Ascending aorta (tissue), 2 donors: Measurements from ENCODE around the gene EGFL8. TPM values are rescaled to one million over a fixed set of nuclear protein-coding genes. Genes with fewer than 3 reads are reported as not detected.
A peak's percentile ranks its signal among the peaks of the same experiment; 100 is the strongest.

Experiments
- DNase-seq, 2 donors: peaks; one replicate each; pipeline ENCODE4 v3.0.0-alpha.2; 2019; ENCODE audit warnings: low spot score in 2 of 2
- H3K27ac ChIP-seq, 2 donors: fragments of 200-600 bp; sonication (generic); one replicate each; pipeline ENCODE4 v1.5.1; 2016 to 2017; ENCODE audit warnings: mild to moderate bottlenecking in 1 of 2
- H3K27me3 ChIP-seq: fragments of 200-600 bp; sonication (generic); one replicate; pipeline ENCODE4 v1.5.1; 2017
- H3K36me3 ChIP-seq, 2 donors: fragments of 200-600 bp; sonication (generic); one replicate each; pipeline ENCODE4 v1.5.1; 2016
- H3K4me1 ChIP-seq, 2 donors: fragments of 200-600 bp; sonication (generic); one replicate each; pipeline ENCODE4 v1.5.1; 2016 to 2017; ENCODE audit warnings: mild to moderate bottlenecking in 1 of 2
- H3K4me3 ChIP-seq, 2 donors: fragments of 200-600 bp; sonication (generic); one replicate each; pipeline ENCODE4 v1.5.1; 2016 to 2017; ENCODE audit warnings: mild to moderate bottlenecking in 1 of 2
- H3K9me3 ChIP-seq, 2 donors: fragments of 200-600 bp; sonication (generic); one replicate each; pipeline ENCODE4 v1.5.1; 2016
- CTCF ChIP-seq, 3 experiments: fragments of 200-600 bp in 2 of 3; fragments of 450-650 bp in 1 of 3; sonication (generic) in 2 of 3; IDR thresholded peaks; one replicate each; pipeline ENCODE4 v1.5.1; 2016 to 2019; ENCODE audit warnings: antibody characterized with exemption in 3 of 3, mild to moderate bottlenecking in 1 of 3, moderate library complexity in 1 of 3
- intact Hi-C: fragments of 100-400 bp; cut with DNase I; formaldehyde crosslinking; loops from one replicate; pipeline ENCODE4 v1.15.1; 2023
- total RNA-seq: library from RNA; depleted of rRNA; stranded (reverse); fragments of >200 nt; gene quantifications from one replicate; pipeline ENCODE4 v1.1.0, GENCODE V29; 2016

The EGFL8 gene
- total RNA-seq, 1 donor from 2014 or later = 9.4 TPM

GRCh38 chr6:32175711-32176475, 11.5 kb downstream of the EGFL8 start, which contains the start of gene AGPAT1:
Gene AGPAT1 (minus strand): TSS chr6:32176084. CDS start chr6:32171496, 4,588 bp downstream.
- H3K4me1 ChIP-seq = peaks cover 9 to 27% of the 10 kb centered on the region in 2 donors

GRCh38 chr6:32176476-32177182, 12.2 kb downstream of the EGFL8 start:
- H3K27ac ChIP-seq = peak overlapping the region; percentile 87 to 92
- no peak for TF ChIP-seq CTCF (IDR thresholded peaks at IDR 0.05)
- H3K4me3 ChIP-seq = peak overlapping the region; percentile 73 to 99
- no peaks in the 10 kb centered on the region for H3K9me3 ChIP-seq
- intact Hi-C loops = loop anchor here (1.0 to 10.0 kb wide), 7 partner anchors 19 to 1241 kb away; partner anchors contain the start of genes BRD2, C6orf47, CSNK2B and CUTA
- H3K4me1 ChIP-seq = peaks cover 9 to 27% of the 10 kb centered on the region in 2 donors
- H3K27me3 ChIP-seq = no peaks in the 10 kb centered on the region
- DNase-seq = no peak
- H3K36me3 ChIP-seq = peaks cover 14 to 16% of the 10 kb centered on the region in 2 donors

More at GRCh38 chr6:32175711-32176475, 11.5 kb downstream of the EGFL8 start, which contains the start of gene AGPAT1:
- DNase-seq = peak; percentile 87 to 97
- Histone ChIP-seq H3K27ac (peak within 1 kb of the TSS; percentile 87 to 92), H3K36me3 (peaks cover 12 to 13% of the 10 kb centered on the region in 2 donors), H3K9me3 (no peaks in the 10 kb centered on the region), H3K4me3 (peak within 1 kb of the TSS; percentile 73 to 99), H3K27me3 (no peaks in the 10 kb centered on the region)
- TF ChIP-seq CTCF (IDR thresholded peaks at IDR 0.05) = no peak
- intact Hi-C loops = loop anchor here (1.0 to 10.0 kb wide), 5 partner anchors 23 to 1241 kb away; partner anchors contain the start of genes BRD2, C6orf47, CSNK2B and CUTA

- H3K27ac ChIP-seq = peak overlapping the region; percentile 87 to 92
- no peaks in the 10 kb centered on the region for H3K9me3 ChIP-seq
- intact Hi-C loops = loop anchor here (1.0 to 10.0 kb wide), 6 partner anchors 18 to 1240 kb away; partner anchors contain the start of genes BRD2, C6orf47, CSNK2B and CUTA
- H3K36me3 ChIP-seq = peaks cover 18 to 20% of the 10 kb centered on the region in 2 donors
- H3K4me1 ChIP-seq = peaks cover 9 to 27% of the 10 kb centered on the region in 2 donors
- no peak for TF ChIP-seq CTCF (IDR thresholded peaks at IDR 0.05)
- no peak for DNase-seq
- H3K27me3 ChIP-seq = no peaks in the 10 kb centered on the region
- H3K4me3 ChIP-seq = peak overlapping the region; percentile 73 to 99
Observed at GRCh38 chr6:32177183-32177787, 12.9 kb downstream of the EGFL8 start.

GRCh38 chr6:32177788-32178546, 13.6 kb downstream of the EGFL8 start, which contains the start of gene RNF5:
Gene RNF5 (plus strand): TSS chr6:32178405. CDS start chr6:32178512, 107 bp downstream.
- Histone ChIP-seq H3K27me3 (no peaks in the 10 kb centered on the region), H3K9me3 (no peaks in the 10 kb centered on the region), H3K4me1 (peaks cover 9 to 27% of the 10 kb centered on the region in 2 donors), H3K27ac (peak within 1 kb of the TSS; percentile 87 to 92), H3K4me3 (peak within 1 kb of the TSS; percentile 73 to 99), H3K36me3 (peaks cover 25% of the 10 kb centered on the region in 2 donors)
- TF ChIP-seq CTCF (IDR thresholded peaks at IDR 0.05) = no peak
- intact Hi-C loops = loop anchor here (1.0 to 10.0 kb wide), 7 partner anchors 12 to 1239 kb away; partner anchors contain the start of genes BRD2, C6orf47, CSNK2B and CUTA
- peak; percentile 96 to 99 for DNase-seq
